IMR-90 (cell line): ENCODE measurements around the gene UTP11.

ENCODE experiments used
- BHLHE40 ChIP-seq: fragments of 150-350 bp; IDR thresholded peaks from 2 replicates; pipeline ENCODE4 v1.6.1; 2016; ENCODE audit warnings: mild to moderate bottlenecking, low read depth, low read length
- CHD1 ChIP-seq: IDR thresholded peaks from 2 replicates; pipeline ENCODE4 v1.6.1; 2012; ENCODE audit warnings: low read depth, low read length, improper control_type of control experiment
- CTCF ChIP-seq: conservative IDR thresholded peaks from 2 replicates; pipeline ENCODE4 v1.5.1; 2012; ENCODE audit warnings: mild to moderate bottlenecking, low read depth, low read length, improper control_type of control experiment
- MAZ ChIP-seq: IDR thresholded peaks from 2 replicates; pipeline ENCODE4 v1.6.1; 2012; ENCODE audit warnings: low read depth, mild to moderate bottlenecking, low read length, improper control_type of control experiment, moderate library complexity, borderline replicate concordance
- MXI1 ChIP-seq: IDR thresholded peaks from 2 replicates; pipeline ENCODE4 v1.6.1; 2012; ENCODE audit warnings: low read depth, mild to moderate bottlenecking, low read length, moderate library complexity, borderline replicate concordance
- NFE2L2 ChIP-seq: fragments of 150-350 bp; IDR thresholded peaks from 2 replicates; pipeline ENCODE4 v1.6.1; 2016; ENCODE audit warnings: low read depth, mild to moderate bottlenecking, low read length
- POLR2A ChIP-seq: IDR thresholded peaks from 2 replicates; pipeline ENCODE4 v1.6.1; 2012; ENCODE audit warnings: mild to moderate bottlenecking, low read depth, low read length
- RAD21 ChIP-seq: IDR thresholded peaks from 2 replicates; pipeline ENCODE4 v1.6.1; 2012; ENCODE audit warnings: low read length, improper control_type of control experiment
- RCOR1 ChIP-seq: IDR thresholded peaks from 2 replicates; pipeline ENCODE4 v1.6.1; 2012; ENCODE audit warnings: mild to moderate bottlenecking, low read length, improper control_type of control experiment; ENCODE audit not compliant: insufficient replicate concordance
- RFX5 ChIP-seq: IDR thresholded peaks from 2 replicates; pipeline ENCODE4 v1.8.0; 2012; ENCODE audit warnings: low read depth, mild to moderate bottlenecking, low read length, moderate library complexity
- TF ChIP-seq, protein P1 (sequence below): fragments of 150-350 bp; IDR thresholded peaks from 2 replicates; pipeline ENCODE4 v1.6.1; 2016; ENCODE audit warnings: low read depth, mild to moderate bottlenecking, low read length, moderate library complexity, borderline replicate concordance
- TF ChIP-seq, protein P2 (sequence below): fragments of 150-350 bp; IDR thresholded peaks from 2 replicates; pipeline ENCODE4 v1.6.1; 2017; ENCODE audit warnings: mild to moderate bottlenecking, antibody characterized with exemption, low read length, low read depth

DNA sequence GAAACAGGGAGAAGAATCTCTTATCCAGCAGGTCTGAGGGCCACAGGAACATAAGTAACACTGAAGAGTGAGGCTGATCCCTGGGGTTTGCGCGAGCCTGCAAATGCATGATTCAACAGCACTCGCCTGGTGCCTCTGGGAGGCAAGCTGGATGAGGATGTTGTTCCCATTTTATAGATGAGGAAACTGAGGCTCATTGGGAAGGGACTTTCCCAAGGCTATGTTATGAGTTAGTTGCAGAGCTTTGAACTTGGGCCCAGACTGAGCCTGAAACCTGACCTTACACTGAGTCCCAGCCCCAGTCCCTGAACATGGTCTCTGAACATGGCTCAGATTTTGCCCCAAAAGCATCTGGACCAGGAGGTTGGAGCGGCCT, 61.8 kb downstream of the UTP11 start:
- TF ChIP-seq CTCF (no peak), NFE2L2 (no peak), MAZ (no peak), POLR2A (no peak), MXI1 (no peak), RFX5 (no peak), CHD1 (no peak), RAD21 (no peak), BHLHE40 (no peak), RCOR1 (no peak)
- TF ChIP-seq, protein P1, sequence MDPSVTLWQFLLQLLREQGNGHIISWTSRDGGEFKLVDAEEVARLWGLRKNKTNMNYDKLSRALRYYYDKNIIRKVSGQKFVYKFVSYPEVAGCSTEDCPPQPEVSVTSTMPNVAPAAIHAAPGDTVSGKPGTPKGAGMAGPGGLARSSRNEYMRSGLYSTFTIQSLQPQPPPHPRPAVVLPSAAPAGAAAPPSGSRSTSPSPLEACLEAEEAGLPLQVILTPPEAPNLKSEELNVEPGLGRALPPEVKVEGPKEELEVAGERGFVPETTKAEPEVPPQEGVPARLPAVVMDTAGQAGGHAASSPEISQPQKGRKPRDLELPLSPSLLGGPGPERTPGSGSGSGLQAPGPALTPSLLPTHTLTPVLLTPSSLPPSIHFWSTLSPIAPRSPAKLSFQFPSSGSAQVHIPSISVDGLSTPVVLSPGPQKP = no peak
- TF ChIP-seq, protein P2, sequence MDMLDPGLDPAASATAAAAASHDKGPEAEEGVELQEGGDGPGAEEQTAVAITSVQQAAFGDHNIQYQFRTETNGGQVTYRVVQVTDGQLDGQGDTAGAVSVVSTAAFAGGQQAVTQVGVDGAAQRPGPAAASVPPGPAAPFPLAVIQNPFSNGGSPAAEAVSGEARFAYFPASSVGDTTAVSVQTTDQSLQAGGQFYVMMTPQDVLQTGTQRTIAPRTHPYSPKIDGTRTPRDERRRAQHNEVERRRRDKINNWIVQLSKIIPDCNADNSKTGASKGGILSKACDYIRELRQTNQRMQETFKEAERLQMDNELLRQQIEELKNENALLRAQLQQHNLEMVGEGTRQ = no peak
